ENCODE measurements around the gene AMPD2.

The AMPD2 gene

DNA sequence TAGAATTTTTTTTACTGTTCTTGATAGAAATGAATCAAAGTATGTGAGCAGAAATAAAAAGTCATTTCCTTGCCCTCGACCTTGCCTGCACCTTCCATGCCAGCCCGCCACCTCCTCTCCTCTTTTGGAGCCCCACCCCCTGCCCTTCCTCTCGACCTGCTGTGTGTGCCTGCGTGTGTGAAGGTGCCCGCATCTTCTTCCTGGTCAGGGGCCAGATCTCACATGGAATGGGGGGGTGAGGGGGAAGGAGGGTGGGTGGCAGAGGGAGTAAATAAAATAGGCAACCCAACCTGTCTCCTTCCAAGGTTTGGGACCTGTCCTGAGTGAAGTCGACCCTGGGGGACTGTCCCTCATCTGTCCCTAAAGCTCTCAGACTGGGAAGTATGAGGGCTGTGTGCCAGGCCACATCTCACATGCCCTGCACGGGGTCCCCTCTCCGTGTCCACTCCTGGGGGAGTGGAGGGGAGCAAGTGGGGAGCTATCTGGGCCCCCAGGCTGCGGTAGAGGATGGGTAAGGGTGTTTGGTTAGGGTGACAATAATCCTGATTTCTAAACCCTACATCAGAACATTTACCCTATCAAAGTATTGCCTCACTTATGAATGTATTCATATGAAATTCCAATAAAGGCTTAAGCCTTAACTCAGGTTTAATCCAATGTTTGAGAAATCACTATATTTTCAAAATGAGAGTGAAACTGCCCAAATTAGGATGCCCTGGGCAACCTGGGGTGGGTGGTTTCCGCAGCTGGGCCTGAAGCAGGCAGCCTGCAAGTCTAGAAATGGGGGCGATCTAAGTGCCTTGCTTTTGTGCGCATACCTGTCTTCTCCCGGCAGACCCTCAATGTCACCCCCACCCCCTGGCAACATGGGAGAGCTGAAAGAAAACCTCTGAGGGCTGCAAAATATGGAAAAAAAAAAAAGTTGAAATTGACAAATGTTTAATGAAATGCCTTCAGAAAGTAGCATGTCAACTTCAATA is 15.4 kb downstream of the AMPD2 start:
- DNase-seq (ENCODE audit: extremely low read depth, low read depth): no peak
- TF ChIP-seq, protein P1, sequence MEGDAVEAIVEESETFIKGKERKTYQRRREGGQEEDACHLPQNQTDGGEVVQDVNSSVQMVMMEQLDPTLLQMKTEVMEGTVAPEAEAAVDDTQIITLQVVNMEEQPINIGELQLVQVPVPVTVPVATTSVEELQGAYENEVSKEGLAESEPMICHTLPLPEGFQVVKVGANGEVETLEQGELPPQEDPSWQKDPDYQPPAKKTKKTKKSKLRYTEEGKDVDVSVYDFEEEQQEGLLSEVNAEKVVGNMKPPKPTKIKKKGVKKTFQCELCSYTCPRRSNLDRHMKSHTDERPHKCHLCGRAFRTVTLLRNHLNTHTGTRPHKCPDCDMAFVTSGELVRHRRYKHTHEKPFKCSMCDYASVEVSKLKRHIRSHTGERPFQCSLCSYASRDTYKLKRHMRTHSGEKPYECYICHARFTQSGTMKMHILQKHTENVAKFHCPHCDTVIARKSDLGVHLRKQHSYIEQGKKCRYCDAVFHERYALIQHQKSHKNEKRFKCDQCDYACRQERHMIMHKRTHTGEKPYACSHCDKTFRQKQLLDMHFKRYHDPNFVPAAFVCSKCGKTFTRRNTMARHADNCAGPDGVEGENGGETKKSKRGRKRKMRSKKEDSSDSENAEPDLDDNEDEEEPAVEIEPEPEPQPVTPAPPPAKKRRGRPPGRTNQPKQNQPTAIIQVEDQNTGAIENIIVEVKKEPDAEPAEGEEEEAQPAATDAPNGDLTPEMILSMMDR (IDR thresholded peaks at IDR 0.05; ENCODE audit: low read depth, low read length, missing control alignments): no peak

DNA sequence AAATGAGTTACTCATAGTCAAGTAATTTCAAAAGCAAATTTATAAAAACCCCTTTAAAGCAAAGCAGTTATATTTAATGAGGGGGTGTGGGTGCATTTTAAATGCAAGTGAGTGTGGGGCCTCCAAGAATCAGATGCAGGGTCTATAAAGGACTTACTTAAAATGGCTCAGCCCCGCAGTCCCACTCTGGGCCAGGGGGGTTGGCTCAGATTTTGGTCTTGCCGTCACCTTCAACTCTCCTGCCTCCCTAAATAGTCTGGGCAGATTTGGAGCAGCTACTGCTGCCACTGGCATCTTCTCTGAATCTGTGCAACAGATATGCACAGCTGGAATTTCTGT is 16.2 kb downstream of the AMPD2 start:
- no peak for DNase-seq (ENCODE audit: extremely low read depth, low read depth)

More for the DNA sequence above, 15.4 kb downstream of the AMPD2 start:
- H3K4me3 ChIP-seq (replicated peaks; ENCODE audit: low read depth, low read length): no peak overlapping the region

DNA sequence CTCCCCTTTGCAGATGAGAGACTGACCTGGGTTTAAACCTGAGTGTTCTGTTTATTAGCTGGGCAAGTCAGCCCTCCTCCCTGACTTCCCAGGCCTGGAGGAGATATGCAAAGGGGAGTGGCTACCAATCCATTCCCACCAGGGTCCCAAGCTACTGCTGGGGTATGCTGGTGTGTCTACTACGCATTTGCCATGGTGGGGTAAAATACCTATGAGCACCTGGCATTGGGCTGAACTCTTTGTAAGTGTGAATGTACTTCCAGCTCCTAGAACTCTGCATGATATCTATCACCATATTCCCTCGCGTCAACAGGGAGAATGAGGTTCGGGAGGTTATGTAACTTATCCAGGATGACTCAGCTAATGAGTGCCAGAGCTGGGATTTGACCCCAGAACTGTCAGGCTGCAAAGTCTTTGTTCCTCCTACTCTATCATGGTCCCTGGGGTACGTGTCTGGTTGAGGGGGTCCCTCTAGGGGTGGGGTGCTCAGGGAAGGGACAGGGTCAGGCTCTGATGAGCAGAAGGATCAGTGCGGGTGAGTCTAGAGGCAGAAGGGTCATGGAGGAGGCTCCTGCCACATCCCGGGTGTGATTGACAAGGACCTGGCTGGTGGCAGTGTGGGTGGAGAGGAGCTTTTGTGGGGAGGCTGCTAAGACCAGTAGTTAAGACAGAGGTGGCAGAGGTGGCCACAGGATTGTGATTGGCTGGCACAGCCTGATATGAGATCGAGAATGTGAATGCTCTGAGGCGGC is 16.7 kb downstream of the AMPD2 start:
- DNase-seq (ENCODE audit: extremely low read depth, low read depth): no peak
- TF ChIP-seq, protein P1 (IDR thresholded peaks at IDR 0.05; ENCODE audit: low read depth, low read length, missing control alignments): no peak

More for the DNA sequence above, 16.2 kb downstream of the AMPD2 start:
- TF ChIP-seq, protein P1 (IDR thresholded peaks at IDR 0.05; ENCODE audit: low read depth, low read length, missing control alignments): no peak
- H3K4me3 ChIP-seq (replicated peaks; ENCODE audit: low read depth, low read length): no peak overlapping the region

DNA sequence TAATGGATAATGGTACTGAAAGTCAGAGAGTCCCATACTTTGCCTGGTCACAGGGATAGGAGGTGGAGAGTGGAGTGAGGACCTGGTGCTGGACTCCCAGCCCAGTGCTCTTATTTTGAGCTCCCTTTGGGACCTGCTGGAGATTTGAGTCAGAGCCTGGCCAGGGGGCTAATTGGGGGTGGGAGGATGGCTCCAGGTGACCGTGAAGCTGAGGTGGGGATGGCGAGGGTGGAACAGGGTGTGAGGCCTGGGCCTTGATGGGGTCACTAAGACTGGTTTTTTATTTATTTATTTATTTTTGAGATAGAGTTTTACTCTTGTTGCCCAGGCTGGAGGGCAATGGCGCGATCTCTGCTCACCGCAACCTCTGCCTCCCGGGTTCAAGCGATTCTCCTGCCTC is 17.8 kb downstream of the AMPD2 start:
- TF ChIP-seq, protein P1 (IDR thresholded peaks at IDR 0.05; ENCODE audit: low read depth, low read length, missing control alignments): no peak
- H3K4me3 ChIP-seq (replicated peaks; ENCODE audit: low read depth, low read length): no peak overlapping the region
- no peak for DNase-seq (ENCODE audit: extremely low read depth, low read depth)

More for the DNA sequence above, 16.7 kb downstream of the AMPD2 start:
- H3K4me3 ChIP-seq (replicated peaks; ENCODE audit: low read depth, low read length): no peak overlapping the region

DNA sequence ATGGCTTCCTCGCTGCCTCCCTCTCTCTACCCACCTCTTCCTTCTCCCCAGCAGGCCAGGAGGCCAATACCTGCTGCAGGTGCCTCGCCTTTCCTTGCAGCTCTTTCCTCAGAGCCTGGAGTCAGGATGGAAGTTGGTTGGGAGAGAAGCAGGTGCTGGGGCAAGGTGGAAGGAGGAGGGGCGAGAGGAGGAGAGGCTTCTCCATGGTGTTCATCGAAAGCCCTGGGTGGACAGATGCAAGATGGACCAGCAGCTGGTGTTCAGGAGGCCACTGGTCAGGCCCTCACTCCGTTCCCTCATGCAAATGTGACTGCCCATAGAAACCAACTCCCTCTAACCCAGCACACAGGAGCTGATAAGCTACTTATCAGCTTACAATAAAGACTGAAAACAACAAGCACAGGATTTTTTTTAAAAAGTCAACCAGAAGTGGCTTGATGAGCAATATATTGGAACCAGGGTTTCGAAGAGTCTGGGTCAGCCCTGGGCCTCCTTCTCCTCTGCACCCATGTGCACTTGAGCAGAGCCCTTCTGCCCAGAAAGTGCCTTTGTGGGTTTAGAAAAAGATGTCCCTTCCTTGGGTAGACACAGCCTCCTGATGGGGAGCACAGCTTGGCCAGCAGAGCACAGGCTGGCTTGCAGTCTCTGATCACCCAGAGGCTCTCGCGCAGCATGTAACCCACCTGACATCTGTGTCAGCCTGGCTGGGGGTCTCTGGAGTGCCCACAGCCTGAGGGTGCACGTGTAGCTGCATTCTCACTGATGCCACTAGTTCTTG is 19.6 kb downstream of the AMPD2 start:
- TF ChIP-seq, protein P1 (IDR thresholded peaks at IDR 0.05; ENCODE audit: low read depth, low read length, missing control alignments): no peak
- DNase-seq (ENCODE audit: extremely low read depth, low read depth): no peak
- no peak overlapping the region for H3K4me3 ChIP-seq (replicated peaks; ENCODE audit: low read depth, low read length)

DNA sequence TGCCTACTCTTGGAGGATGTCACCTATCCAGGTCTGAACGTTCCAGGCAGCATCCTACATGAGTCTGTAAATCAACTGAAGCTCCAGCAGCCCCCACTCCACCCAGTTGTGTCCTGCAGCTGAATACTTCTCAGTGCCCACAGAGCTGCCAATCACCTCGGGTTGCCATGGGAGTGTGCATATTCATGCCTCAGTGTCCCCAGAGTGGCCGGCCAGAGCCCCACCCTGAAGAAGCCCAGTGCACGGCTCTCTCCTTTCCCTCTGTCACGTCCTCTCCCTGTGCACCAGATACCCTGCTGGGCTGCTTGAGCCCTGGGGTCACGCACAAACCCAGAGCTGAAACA is 20.2 kb downstream of the AMPD2 start:
- TF ChIP-seq, protein P1 (IDR thresholded peaks at IDR 0.05; ENCODE audit: low read depth, low read length, missing control alignments): no peak
- DNase-seq (ENCODE audit: extremely low read depth, low read depth): no peak

More for the DNA sequence above, 20.2 kb downstream of the AMPD2 start:
- H3K4me3 ChIP-seq (replicated peaks; ENCODE audit: low read depth, low read length): no peak overlapping the region
